GM23338 (cell line): ENCODE measurements around the gene TM9SF2. TPM values are rescaled to one million over a fixed set of nuclear protein-coding genes. Genes with fewer than 3 reads are reported as not detected.

ENCODE experiments used
- ATAC-seq: fragments of 200-7000 bp; cut with Tn5 transposase; 3 replicates; pipeline ENCODE4 v1.9.1; 2020
- DNase-seq: peaks from one replicate; pipeline ENCODE4 v3.0.0-alpha.2; 2015; ENCODE audit warnings: low spot score
- H2AFZ ChIP-seq: fragments of 200-600 bp; sonication (generic); 2 replicates; pipeline ENCODE4 v1.8.0; 2016; ENCODE audit warnings: antibody characterized with exemption, mild to moderate bottlenecking, moderate library complexity
- H3F3A ChIP-seq: fragments of 200-600 bp; sonication (generic); replicated peaks from 2 replicates; pipeline ENCODE4 v1.8.0; 2017; ENCODE audit warnings: antibody characterized with exemption, mixed run types, low read depth
- H3K27ac ChIP-seq: fragments of 200-600 bp; sonication (generic); 2 replicates; pipeline ENCODE4 v1.6.1; 2016; ENCODE audit warnings: low read depth
- H3K27me3 ChIP-seq: fragments of 200-600 bp; sonication (generic); 2 replicates; pipeline ENCODE4 v1.8.0; 2016; ENCODE audit warnings: mild to moderate bottlenecking, mixed run types, moderate library complexity; ENCODE audit not compliant: insufficient read depth
- H3K36me3 ChIP-seq: fragments of 200-600 bp; sonication (generic); 2 replicates; pipeline ENCODE4 v1.8.0; 2016; ENCODE audit warnings: mild to moderate bottlenecking; ENCODE audit not compliant: insufficient read depth
- H3K4me1 ChIP-seq: fragments of 200-600 bp; sonication (generic); 2 replicates; pipeline ENCODE4 v1.8.0; 2016; ENCODE audit warnings: mild to moderate bottlenecking, moderate library complexity; ENCODE audit not compliant: insufficient read depth
- H3K4me2 ChIP-seq: fragments of 200-600 bp; sonication (generic); 2 replicates; pipeline ENCODE4 v1.7.1; 2017; ENCODE audit warnings: mixed run types
- H3K4me3 ChIP-seq: fragments of 200-600 bp; sonication (generic); 2 replicates; pipeline ENCODE4 v1.6.1; 2016; ENCODE audit warnings: mixed run types
- H3K79me2 ChIP-seq: fragments of 200-600 bp; sonication (generic); replicated peaks from 2 replicates; pipeline ENCODE4 v1.8.0; 2017; ENCODE audit warnings: mild to moderate bottlenecking; ENCODE audit not compliant: insufficient read depth
- H3K9me2 ChIP-seq: fragments of 200-600 bp; sonication (generic); 2 replicates; pipeline ENCODE4 v1.8.0; 2017; ENCODE audit not compliant: insufficient read depth
- H4K20me1 ChIP-seq: fragments of 200-600 bp; sonication (generic); replicated peaks from 2 replicates; pipeline ENCODE4 v1.8.0; 2017; ENCODE audit warnings: mild to moderate bottlenecking; ENCODE audit not compliant: insufficient read depth
- H3K27ac Mint-ChIP-seq: 2 replicates; pipeline ENCODE4 v1.8.0; 2020; ENCODE audit warnings: inconsistent platforms, mild to moderate bottlenecking, moderate library complexity, mixed read lengths
- H3K27me3 Mint-ChIP-seq: 3 replicates; pipeline ENCODE4 v1.8.0; 2022; ENCODE audit warnings: low read depth, mild to moderate bottlenecking, moderate library complexity, mixed read lengths, inconsistent platforms; ENCODE audit not compliant: insufficient read depth, poor library complexity
- H3K36me3 Mint-ChIP-seq: 3 replicates; pipeline ENCODE4 v1.8.0; 2021; ENCODE audit warnings: low read depth, mild to moderate bottlenecking, inconsistent platforms, moderate library complexity, mixed read lengths
- H3K4me1 Mint-ChIP-seq: 3 replicates; pipeline ENCODE4 v1.8.0; 2020; ENCODE audit warnings: mild to moderate bottlenecking, inconsistent platforms, mixed read lengths
- H3K4me3 Mint-ChIP-seq: 3 replicates; pipeline ENCODE4 v1.8.0; 2021; ENCODE audit warnings: moderate library complexity, mild to moderate bottlenecking, inconsistent platforms, mixed read lengths
- H3K9me3 Mint-ChIP-seq: 3 replicates; pipeline ENCODE4 v1.8.0; 2020; ENCODE audit warnings: moderate library complexity, mild to moderate bottlenecking, inconsistent platforms, mixed read lengths
- ETS1 ChIP-seq: IDR thresholded peaks from 2 replicates; pipeline ENCODE4 v1.6.1; 2016; ENCODE audit warnings: antibody characterized with exemption
- EZH2 ChIP-seq: fragments of 200-600 bp; sonication (generic); IDR thresholded peaks from one replicate; pipeline ENCODE4 v1.8.0; 2017; ENCODE audit warnings: antibody characterized with exemption, mild to moderate bottlenecking, low read depth; ENCODE audit not compliant: unreplicated experiment
- EZH2phosphoT487 ChIP-seq: fragments of 200-600 bp; sonication (generic); IDR thresholded peaks from one replicate; pipeline ENCODE4 v1.8.1; 2018; ENCODE audit warnings: antibody characterized with exemption; ENCODE audit not compliant: unreplicated experiment
- POLR2AphosphoS5 ChIP-seq: IDR thresholded peaks from 2 replicates; pipeline ENCODE4 v1.6.1; 2016; ENCODE audit warnings: antibody characterized with exemption, low read depth
- STAT1 ChIP-seq: IDR thresholded peaks from one replicate; pipeline ENCODE4 v1.6.1; 2016; ENCODE audit warnings: antibody characterized with exemption; ENCODE audit not compliant: unreplicated experiment
- ZNF114 ChIP-seq: fragments of 250-450 bp; sonication (Bioruptor Pico); IDR thresholded peaks from 2 replicates; pipeline ENCODE4 v1.5.0; 2020; ENCODE audit warnings: mild to moderate bottlenecking, moderate library complexity
- ZNF331 ChIP-seq: fragments of 250-450 bp; sonication (Bioruptor Pico); IDR thresholded peaks from 2 replicates; pipeline ENCODE4 v1.5.0; 2020; ENCODE audit warnings: low read depth, mild to moderate bottlenecking, moderate library complexity
- ZNF462 ChIP-seq: fragments of 250-450 bp; sonication (Bioruptor Pico); IDR thresholded peaks from 2 replicates; pipeline ENCODE4 v1.5.0; 2020; ENCODE audit warnings: mild to moderate bottlenecking, moderate library complexity
- polyA plus RNA-seq: library from polyadenylated mRNA; unstranded; fragments of >200 nt; fragmentation: Nextera tagmentation; extraction: Ambion mirVana; gene quantifications from 2 replicates; pipeline ENCODE4 v1.2.1, GENCODE V29; 2016
- total RNA-seq: library from RNA; depleted of rRNA; stranded (reverse); fragments of >200 nt; shearing (Covaris generic); gene quantifications from 2 replicates; pipeline ENCODE4 v1.2.3, GENCODE V29; 2014
- TF ChIP-seq, protein P1 (sequence below): IDR thresholded peaks from one replicate; pipeline ENCODE4 v1.6.1; 2018; ENCODE audit warnings: antibody characterized with exemption; ENCODE audit not compliant: unreplicated experiment
- TF ChIP-seq, protein P2 (sequence below), 2 experiments: fragments of 200-600 bp in 1 of 2; sonication (generic) in 1 of 2; conservative IDR thresholded peaks; 2 replicates each; pipeline versions ENCODE4 v1.5.1 to v1.6.1; 2016 to 2017; ENCODE audit warnings: antibody characterized with exemption in 2 of 2, low read depth in 2 of 2, mild to moderate bottlenecking in 2 of 2, moderate library complexity in 1 of 2

TM9SF2 gene
- total and polyA plus RNA-seq, 2 experiments from 2014 or later = 50.5 to 115 TPM

GRCh38 chr13:99481366-99481765, 19.9 kb upstream of the TM9SF2 start (continued):
- TF ChIP-seq ZNF462 (CRISPR knock-in tag) (no peak), EZH2phosphoT487 (no peak), POLR2AphosphoS5 (no peak), STAT1 (no peak), ETS1 (no peak)

DNA sequence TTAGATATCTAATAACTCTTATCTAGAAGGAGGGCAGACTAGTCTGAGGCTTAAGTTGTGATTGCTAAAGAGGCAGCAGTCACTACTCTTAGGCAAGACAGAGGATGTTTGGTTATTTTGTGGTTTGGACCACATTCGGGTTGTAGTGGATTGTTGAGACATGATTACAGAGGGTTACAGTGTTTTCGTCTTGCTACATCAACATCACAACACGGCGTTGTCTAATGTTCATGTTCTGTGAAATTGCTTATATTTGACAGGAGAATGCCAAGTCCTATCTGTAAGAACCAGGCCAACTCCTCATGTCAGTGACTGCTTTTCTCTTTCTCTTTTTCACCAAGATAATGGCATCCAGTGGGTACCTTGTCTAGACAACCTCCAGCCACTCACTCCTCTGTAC, 16.8 kb upstream of the TM9SF2 start:
- no peak overlapping the region for H3K27ac Mint-ChIP-seq
- Histone ChIP-seq H3K4me2 (no peak overlapping the region), H3K9me2 (peaks cover 3% of the 10 kb centered on the region; the same call in 1 of the 2 replicates), H3K27me3 (no peaks in the 10 kb centered on the region), H2AFZ (no peak overlapping the region), H3K4me1 (no peaks in the 10 kb centered on the region), H3F3A (no peaks in the 10 kb centered on the region), H3K27ac (no peak overlapping the region), H3K36me3 (no peaks in the 10 kb centered on the region), H3K4me3 (no peak overlapping the region), H4K20me1 (no peaks in the 10 kb centered on the region), H3K79me2 (no peaks in the 10 kb centered on the region)
- H3K36me3 Mint-ChIP-seq = no peaks in the 10 kb centered on the region
- H3K4me1 Mint-ChIP-seq = no peaks in the 10 kb centered on the region
- H3K4me3 Mint-ChIP-seq = no peak overlapping the region
- H3K27me3 Mint-ChIP-seq = peaks cover 3% of the 10 kb centered on the region
- H3K9me3 Mint-ChIP-seq = no peaks in the 10 kb centered on the region
- no peak for ATAC-seq
- DNase-seq = no peak
- TF ChIP-seq POLR2AphosphoS5 (no peak), EZH2phosphoT487 (no peak), EZH2 (no peak), STAT1 (no peak), ETS1 (no peak), ZNF331 (CRISPR knock-in tag) (no peak), ZNF114 (CRISPR knock-in tag) (no peak)
- TF ChIP-seq, protein P1, sequence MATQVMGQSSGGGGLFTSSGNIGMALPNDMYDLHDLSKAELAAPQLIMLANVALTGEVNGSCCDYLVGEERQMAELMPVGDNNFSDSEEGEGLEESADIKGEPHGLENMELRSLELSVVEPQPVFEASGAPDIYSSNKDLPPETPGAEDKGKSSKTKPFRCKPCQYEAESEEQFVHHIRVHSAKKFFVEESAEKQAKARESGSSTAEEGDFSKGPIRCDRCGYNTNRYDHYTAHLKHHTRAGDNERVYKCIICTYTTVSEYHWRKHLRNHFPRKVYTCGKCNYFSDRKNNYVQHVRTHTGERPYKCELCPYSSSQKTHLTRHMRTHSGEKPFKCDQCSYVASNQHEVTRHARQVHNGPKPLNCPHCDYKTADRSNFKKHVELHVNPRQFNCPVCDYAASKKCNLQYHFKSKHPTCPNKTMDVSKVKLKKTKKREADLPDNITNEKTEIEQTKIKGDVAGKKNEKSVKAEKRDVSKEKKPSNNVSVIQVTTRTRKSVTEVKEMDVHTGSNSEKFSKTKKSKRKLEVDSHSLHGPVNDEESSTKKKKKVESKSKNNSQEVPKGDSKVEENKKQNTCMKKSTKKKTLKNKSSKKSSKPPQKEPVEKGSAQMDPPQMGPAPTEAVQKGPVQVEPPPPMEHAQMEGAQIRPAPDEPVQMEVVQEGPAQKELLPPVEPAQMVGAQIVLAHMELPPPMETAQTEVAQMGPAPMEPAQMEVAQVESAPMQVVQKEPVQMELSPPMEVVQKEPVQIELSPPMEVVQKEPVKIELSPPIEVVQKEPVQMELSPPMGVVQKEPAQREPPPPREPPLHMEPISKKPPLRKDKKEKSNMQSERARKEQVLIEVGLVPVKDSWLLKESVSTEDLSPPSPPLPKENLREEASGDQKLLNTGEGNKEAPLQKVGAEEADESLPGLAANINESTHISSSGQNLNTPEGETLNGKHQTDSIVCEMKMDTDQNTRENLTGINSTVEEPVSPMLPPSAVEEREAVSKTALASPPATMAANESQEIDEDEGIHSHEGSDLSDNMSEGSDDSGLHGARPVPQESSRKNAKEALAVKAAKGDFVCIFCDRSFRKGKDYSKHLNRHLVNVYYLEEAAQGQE = no peak
- TF ChIP-seq, protein P2, sequence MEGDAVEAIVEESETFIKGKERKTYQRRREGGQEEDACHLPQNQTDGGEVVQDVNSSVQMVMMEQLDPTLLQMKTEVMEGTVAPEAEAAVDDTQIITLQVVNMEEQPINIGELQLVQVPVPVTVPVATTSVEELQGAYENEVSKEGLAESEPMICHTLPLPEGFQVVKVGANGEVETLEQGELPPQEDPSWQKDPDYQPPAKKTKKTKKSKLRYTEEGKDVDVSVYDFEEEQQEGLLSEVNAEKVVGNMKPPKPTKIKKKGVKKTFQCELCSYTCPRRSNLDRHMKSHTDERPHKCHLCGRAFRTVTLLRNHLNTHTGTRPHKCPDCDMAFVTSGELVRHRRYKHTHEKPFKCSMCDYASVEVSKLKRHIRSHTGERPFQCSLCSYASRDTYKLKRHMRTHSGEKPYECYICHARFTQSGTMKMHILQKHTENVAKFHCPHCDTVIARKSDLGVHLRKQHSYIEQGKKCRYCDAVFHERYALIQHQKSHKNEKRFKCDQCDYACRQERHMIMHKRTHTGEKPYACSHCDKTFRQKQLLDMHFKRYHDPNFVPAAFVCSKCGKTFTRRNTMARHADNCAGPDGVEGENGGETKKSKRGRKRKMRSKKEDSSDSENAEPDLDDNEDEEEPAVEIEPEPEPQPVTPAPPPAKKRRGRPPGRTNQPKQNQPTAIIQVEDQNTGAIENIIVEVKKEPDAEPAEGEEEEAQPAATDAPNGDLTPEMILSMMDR (conservative IDR thresholded peaks at IDR 0.05; ENCODE audit: low read depth in 2 of 2) = no peak
